Hematopoietic multipotent progenitor cell (in vitro differentiated cells): Measurements from ENCODE around the gene TMEM30A. TPM values are rescaled to one million over a fixed set of nuclear protein-coding genes. Genes with fewer than 3 reads are reported as not detected.

ENCODE experiments used
- DNase-seq, 3 donors: peaks; one replicate each; pipeline ENCODE4 v3.0.0-alpha.2; 2011 to 2015; ENCODE audit warnings: low read depth in 2 of 3, low spot score in 2 of 3
- total RNA-seq: library from RNA; depleted of rRNA; stranded (reverse); fragments of >200 nt; gene quantifications from one replicate; pipeline ENCODE4 v1.2.3, GENCODE V29; 2012

TMEM30A gene
- total RNA-seq, result 24.2 TPM

DNA sequence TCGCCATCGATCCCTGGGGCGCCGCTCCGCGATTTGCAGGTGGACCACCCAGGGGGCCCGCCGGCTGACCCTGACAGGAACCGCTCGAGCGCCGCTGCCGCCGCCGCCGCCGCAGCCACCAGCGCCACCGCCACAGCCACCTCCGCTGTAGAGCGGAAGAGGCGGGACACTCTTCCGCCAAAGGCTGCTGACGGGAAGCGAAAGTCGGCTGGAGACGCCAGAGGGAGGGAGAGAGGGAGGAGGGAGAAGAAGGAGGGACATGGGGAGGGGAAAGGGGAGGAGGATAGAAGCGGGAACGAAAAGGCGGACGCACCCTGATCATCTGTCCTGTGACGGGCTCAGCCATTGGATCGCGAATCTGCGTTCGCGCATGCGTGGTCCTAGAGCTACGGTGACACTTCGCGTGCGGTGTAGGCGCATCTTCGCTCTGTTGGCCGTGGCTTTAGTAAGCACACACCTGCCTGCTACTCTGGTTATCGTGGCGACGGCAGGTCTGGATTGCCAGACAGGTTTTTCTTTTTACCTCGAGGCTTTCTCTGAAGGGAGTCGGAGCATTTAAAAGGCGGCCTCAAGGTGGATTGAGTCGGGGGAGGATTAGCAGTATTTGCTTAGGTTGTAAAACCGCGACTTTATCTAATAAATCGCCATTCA lies at the start of gene TMEM30A:
TSS of gene TMEM30A (minus strand) at position 161 of the 651 bp plus-strand sequence. CDS start at position 7, 154 bp downstream.
- peak; percentile 92 to 99 (median 99) for DNase-seq

DNA sequence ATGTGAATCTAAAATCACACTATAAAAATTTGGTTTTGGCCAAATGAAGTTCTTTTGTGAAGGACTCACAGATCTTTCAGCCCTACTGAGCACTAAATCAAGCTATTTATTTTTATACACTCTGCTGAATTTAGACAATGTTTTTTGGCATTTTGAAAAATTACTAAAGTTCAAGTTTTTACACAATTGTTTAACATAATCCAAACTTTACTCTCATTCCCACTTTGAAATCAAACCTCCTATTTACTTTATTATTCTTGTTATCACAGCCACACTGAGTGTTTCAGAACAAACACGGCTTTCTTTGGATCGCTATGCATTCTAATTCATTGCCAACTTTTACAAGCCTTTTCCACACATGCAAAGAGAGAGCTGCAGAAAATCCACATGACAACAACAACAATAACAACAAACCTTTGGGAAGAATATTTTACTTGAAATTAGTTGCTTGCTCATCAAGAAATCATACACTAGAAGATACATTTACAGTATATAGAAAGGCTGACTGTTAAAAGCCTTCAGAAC lies 49.1 kb upstream of the TMEM30A start:
- no peak for DNase-seq

GRCh38 chr6:75331151-75331550 lies 46.6 kb upstream of the TMEM30A start:
- no peak for DNase-seq

GRCh38 chr6:75329703-75330102 lies 45.1 kb upstream of the TMEM30A start:
- no peak for DNase-seq

GRCh38 chr6:75327807-75328206 lies 43.2 kb upstream of the TMEM30A start:
- no peak for DNase-seq

- DNase-seq, result no peak
These were observed 42.1 kb upstream of the TMEM30A start for GRCh38 chr6:75326557-75327258.

DNA sequence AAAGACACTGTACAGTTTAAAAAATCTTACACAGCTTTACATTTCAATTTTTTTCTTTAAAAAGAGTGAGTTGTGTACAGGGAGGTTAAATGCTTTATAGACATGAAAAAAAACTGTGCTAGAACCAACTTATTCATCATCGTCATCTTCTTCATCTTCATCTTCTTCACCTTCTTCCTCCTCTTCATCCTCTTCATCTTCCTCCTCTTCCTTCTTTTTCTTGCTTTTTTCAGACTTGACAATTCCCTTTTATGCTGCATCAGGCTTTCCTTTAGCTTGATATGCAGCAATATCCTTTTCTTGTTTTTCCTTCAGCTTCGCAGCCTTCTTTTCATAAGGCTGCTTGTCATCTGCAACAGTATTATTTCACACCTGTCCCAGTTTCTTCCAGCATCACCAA lies 34.3 kb upstream of the TMEM30A start:
- no peak for DNase-seq

DNA sequence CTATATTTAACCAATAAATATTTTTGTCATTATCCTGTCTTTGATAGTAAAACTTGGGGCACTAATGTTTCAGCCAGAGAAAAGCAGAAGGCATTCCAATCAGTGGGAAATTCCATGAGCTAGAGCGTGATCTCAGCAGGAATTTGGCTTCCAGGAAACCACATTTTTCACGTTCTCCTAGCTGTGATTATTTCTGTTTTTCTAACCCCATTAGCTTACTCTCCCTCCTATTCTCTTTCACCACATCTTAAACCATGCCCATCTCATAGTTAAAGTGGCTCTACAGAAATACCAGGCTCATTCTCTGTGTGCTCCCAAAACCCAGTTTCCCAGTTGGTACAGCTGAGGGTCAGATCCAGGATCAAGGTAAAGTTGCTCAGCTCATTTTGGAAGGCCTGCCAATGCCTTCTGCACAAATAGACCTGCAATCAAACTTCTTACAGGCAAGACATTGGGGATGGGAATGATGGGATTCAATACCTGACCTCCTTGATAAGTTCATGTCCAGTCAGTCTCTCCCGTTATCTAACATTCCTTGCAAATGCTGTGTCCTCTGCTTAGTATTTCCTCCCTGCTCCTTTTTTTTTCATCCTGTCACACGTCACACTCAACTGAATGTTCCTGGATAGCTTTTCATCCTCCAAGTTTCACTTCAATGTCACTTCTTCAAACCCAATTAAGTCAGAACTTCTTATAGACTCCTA lies 33.1 kb upstream of the TMEM30A start:
- no peak for DNase-seq

DNA sequence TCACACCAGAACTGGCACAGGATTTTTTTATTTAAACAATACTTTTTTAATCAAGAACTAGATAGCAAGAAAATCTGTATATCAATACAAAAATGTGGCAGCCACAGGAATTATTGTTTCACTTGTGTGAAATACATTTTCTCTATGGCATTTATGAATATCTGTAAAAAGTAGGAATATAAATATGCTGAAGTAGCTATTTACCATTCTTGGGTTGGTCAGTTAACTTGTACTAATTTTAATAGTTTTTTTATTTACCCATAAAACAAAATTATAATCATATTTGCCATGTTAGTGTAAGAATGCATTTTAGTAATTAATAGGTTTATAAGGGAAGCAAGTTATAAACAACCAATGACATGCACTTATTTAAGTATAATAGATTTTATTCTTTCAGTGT lies 31.4 kb upstream of the TMEM30A start:
- DNase-seq, result no peak

- no peak for DNase-seq
These were observed 23.8 kb upstream of the TMEM30A start for GRCh38 chr6:75308250-75308988.

GRCh38 chr6:75307364-75308004 lies 22.9 kb upstream of the TMEM30A start:
- no peak for DNase-seq

DNA sequence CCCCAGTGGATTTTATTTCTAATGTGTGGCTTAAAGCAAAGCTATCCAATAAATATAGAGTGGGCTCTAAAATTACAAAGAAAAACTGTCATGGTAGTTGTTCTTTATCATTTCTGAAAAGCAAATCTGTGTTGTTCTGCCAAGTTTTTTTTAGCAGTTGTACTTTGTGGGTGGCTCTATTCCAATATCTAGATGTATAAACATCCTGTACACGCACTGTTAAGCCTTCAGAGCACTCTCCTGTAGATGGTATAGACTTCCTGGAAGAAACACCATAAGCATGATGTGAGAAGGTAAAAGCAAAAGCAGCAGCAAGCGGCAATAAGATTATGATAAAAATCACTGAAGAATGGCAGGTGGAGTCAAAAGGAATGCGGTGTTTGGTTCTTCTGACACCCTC lies 21.5 kb upstream of the TMEM30A start:
- no peak for DNase-seq

DNA sequence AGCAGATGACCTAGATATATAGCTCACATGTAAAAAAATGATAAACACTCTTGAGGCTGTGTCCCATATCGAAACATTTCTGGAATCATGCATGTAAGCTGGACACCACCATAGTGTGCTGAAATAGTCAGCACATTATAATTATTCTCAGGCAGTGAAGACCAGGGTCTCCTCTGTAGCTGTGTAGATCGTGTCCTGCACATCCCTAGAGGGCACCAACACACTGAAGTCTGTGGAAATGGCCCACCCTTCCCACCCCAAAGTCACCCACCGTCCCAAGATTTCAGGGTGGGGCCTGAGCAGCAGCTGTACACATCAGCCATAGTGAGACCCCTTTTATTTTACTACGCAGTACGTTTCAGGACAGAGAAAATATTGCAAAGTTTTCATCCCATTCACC lies 21.0 kb upstream of the TMEM30A start:
- no peak for DNase-seq

- no peak for DNase-seq
These were observed 17.7 kb upstream of the TMEM30A start for GRCh38 chr6:75302280-75302679.

- no peak for DNase-seq
These were observed 16.9 kb upstream of the TMEM30A start for GRCh38 chr6:75301537-75301936.

- DNase-seq, result no peak
These were observed 16.5 kb upstream of the TMEM30A start for GRCh38 chr6:75301088-75301487.

- DNase-seq, result no peak
These were observed 15.9 kb upstream of the TMEM30A start for GRCh38 chr6:75300531-75300855.

DNA sequence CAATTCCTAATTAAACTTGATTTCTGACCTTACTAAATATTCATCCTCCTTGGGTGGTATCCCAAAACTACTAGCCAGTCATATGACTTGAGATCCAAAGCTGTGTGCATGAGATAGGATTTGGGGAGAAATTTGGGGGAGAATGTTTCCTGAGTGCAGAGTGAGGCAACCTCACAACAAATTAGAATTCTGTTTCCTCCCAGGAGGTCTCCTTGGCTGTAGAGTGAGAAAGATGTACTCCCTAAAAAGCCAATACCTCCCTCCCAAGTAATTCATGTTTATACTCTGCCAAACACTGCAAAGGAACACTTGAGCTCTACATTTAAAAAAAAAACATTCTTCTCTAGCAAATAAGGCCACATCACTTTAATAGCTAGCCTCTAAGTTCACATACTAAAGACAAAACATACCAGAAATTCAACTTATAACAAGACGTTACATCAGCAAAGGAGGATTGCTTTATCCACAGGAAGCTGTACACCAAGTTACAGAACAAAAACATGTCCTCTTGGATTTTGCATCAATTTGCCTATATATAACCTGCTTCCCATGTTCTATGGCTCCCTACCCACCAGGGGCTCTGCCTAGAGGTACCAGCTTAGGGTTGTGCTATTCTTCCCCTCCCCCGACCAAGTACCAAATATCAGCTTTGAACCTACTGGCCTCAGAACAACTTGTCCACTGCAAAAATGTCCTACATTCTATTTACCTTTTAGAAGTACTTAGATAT lies 15.4 kb upstream of the TMEM30A start:
- no peak for DNase-seq

DNA sequence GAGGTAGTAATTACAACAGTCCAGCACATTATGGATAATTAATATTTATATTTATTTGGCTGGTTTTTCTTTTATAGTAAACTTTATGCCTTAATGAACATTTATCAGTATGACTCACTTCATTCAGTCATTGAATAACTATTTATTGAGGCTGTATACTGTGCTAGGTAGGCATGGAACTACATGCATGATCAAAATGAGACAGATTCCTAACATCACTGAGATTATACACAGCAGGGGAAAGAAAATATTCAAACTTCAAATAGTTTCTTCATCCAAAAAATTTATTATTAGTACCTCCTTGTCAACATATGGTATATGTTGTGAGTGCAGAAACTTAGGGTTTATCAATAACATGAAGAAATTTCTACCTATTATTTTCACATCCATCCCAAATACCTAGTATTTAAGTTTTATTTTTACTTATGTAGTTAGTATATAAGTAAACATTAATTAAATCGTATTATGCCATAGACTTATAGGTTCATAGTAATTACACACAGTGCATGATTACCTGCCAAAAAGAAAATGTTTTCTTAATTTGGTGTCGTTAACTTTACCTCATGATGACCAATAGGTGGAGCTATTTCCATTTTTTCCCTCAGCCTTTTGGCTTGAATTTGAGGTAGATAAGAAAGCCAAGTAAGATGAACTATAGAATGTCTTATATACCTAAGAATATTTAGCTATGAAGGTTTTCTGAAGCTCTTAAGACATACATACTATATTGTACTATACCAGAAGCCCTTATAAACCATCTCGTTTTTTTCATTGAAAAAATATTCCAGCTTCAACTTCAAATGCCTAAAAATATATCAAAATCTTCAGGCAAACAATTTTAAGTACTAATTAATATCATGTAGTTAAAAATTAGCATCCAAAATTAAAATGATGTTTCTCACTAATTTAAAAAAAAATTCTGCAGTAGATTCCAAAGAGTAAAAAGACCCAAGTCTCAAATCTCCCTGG lies 12.5 kb upstream of the TMEM30A start:
- DNase-seq, result peak; percentile 28 to 84 (median 47)
